Fibroblast of villous mesenchyme (primary cell): ENCODE measurements around the gene ZNF285. TPM values are rescaled to one million over a fixed set of nuclear protein-coding genes. Genes with fewer than 3 reads are reported as not detected.
A peak's percentile ranks its signal among the peaks of the same experiment; 100 is the strongest.
"Not testable (repeated sequence)": the region's sequence is repeated elsewhere in the genome, so short reads cannot be mapped to it uniquely, and the experiment has no call there.

ENCODE experiments used
- DNase-seq: peaks from one replicate; pipeline ENCODE4 v3.0.0-alpha.2; 2010; ENCODE audit warnings: low read depth
- H3K4me3 ChIP-seq: 2 replicates; pipeline ENCODE4 v1.5.1; 2011; ENCODE audit warnings: low read depth, mild to moderate bottlenecking, low read length
- total RNA-seq: library from RNA; depleted of rRNA; stranded (reverse); fragments of >200 nt; gene quantifications from 2 replicates; pipeline ENCODE4 v1.2.3, GENCODE V29; 2012
- TF ChIP-seq, protein P1 (sequence below): IDR thresholded peaks from 2 replicates; pipeline ENCODE4 v1.5.1; 2012; ENCODE audit warnings: low read depth, mild to moderate bottlenecking, low read length; ENCODE audit not compliant: insufficient read depth

The ZNF285 gene
- total RNA-seq: 1.6 and 3.9 TPM in 2 replicates

DNA sequence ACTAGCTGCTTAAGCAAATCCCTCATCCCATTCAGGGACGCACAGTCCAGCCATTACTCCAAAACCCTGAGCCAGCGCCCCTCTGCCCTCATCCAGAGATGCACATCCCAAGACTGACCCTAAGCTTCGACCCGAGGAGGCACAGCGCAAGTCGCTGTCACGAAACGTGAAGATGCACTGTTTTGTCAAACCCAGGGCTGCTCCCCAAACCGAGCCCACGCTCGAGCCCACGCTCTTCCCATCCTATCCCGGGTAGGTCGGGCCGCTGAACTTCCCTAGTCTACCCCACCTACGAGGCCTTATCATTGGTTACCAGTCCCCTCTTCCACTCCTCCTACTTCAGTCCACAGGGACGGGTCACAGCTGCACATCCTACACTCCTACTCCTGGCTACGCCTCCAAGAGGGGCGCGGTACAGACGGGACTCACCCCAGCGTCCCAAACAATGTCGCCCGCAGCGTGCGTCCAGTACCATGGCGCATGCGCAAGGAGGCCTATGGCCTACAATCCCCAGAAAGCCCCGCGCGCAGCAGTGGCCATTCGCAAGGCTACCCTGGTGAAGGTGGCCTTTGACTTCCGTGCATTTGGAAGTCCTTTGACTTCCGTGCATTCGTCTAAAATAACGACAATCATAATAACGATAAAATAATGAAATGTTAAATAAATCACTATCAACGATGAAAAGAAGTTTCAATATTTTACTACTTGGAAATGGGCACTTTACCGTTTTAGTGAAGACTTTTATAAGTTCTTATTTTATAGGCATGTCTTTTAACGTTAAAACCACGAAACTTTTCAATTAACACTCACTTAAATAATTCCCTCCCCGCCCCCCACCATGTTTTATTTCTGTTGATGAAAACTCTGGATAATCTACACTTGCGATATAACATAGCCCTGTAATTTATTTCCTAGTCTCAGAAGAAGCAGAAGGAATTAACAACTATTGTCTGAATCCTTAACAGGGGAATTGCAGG, at the start of gene ZNF285:
TSS of gene ZNF285 (minus strand) at position 470 of the 977 bp plus-strand sequence. CDS start 4,395 bp downstream, outside the sequence.
- peak within 1 kb of the TSS; percentile 63 for H3K4me3 ChIP-seq
- TF ChIP-seq, protein P1, sequence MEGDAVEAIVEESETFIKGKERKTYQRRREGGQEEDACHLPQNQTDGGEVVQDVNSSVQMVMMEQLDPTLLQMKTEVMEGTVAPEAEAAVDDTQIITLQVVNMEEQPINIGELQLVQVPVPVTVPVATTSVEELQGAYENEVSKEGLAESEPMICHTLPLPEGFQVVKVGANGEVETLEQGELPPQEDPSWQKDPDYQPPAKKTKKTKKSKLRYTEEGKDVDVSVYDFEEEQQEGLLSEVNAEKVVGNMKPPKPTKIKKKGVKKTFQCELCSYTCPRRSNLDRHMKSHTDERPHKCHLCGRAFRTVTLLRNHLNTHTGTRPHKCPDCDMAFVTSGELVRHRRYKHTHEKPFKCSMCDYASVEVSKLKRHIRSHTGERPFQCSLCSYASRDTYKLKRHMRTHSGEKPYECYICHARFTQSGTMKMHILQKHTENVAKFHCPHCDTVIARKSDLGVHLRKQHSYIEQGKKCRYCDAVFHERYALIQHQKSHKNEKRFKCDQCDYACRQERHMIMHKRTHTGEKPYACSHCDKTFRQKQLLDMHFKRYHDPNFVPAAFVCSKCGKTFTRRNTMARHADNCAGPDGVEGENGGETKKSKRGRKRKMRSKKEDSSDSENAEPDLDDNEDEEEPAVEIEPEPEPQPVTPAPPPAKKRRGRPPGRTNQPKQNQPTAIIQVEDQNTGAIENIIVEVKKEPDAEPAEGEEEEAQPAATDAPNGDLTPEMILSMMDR: no peak
- peak; percentile 97 for DNase-seq

DNA sequence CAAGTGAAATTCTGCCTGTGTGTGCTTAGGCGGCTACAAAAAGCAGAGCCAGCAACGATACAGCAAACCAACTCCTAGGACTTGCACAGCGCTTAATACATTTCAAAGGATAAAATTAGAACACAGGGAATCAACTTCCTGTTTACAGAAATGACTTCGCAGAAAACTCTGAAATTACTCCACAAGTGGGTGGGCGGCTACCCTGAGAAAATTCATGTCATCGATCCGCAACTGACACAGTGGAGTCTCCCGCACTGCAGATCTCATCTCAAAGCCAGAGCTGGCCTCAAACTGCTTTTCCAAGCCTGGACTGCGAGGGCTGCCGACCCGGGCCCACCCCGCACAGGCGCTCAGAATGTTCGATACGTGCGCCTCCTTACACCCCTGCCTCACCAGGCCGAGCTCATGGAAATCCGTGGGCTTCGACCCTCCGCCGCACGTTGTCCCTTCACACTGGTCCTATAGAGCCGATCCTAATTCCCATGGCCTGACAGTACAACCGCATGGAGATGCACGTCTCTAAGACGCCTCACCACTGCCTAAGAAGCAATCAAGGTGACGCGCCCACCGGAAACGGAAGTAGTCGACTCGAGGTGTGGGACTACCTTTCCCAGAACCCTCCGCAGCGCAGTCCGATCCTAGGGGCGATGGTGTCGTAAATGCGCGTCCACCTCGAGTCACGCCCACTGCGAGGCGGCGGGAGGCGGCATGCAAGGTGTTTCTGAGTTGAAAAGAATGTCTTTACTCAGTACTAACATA, 46.7 kb upstream of the ZNF285 start, which contains the start of gene ZNF229:
TSS of gene ZNF229 (minus strand) at position 557 of the 759 bp plus-strand sequence. CDS start 5,625 bp downstream, outside the sequence.
- TF ChIP-seq, protein P1: no peak
- DNase-seq: peak; percentile 96
- peak within 1 kb of the TSS; percentile 96 for H3K4me3 ChIP-seq

DNA sequence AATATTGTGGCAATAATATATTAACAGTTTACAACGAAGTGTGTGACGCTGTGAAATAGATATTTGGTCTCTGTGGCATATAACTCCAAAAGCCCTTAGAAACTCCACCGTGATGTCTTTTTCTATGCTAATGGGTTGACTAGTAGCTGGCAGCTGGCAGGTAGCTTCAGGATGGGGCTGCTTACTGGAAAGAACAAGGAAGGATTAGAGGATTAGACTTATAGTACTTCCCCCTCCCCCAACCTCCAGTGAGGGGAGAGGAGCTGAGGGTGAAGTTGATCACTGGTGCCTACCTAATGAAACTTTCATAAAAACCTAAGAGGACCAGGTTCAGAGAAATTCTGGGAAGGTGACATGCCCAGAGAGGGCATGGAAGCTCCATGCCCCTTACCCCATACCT, 37.0 kb upstream of the ZNF285 start:
- TF ChIP-seq, protein P1: no peak
- no peak overlapping the region for H3K4me3 ChIP-seq
- DNase-seq: no peak

DNA sequence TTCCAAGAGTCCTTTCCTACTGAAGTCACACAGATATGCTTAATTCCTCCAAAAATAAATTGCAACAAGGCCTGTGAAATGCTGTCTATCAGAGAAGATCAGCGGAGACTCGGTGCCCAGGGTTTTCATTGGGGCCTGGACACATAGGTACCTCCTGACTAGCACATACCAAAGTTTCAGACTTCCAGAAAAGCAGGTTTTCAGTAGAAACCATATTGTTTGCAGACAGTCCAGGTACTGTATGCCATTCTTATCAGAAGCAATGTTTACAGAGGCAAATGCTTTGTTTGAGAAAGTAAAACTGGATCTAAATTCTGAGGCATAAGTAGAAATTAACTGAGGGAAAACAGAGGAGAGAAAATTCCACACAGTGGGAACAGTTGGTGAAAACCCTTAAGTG, 34.0 kb upstream of the ZNF285 start:
- TF ChIP-seq, protein P1: no peak
- no peak overlapping the region for H3K4me3 ChIP-seq

DNA sequence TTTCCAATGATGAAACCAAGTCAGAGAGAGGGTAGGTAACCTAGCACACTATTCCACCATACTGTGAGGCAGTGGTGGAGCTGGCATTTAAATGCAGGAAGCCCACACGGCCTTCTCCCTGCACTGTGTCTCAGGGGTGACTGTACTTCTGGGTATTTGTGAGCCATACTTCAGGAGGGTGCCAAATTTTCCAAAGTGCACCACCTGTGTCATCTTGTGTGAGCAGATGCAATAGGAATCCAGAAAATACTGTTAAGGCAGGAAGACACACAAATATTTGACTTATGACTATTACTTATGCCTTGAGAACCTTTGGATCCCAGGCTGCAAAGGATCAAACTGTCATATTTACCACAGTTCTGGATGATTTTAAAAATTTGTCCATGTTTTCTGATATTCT, 29.5 kb upstream of the ZNF285 start:
- no peak for DNase-seq
- TF ChIP-seq, protein P1: no peak
- no peak overlapping the region for H3K4me3 ChIP-seq

More for the DNA sequence above, 34.0 kb upstream of the ZNF285 start:
- DNase-seq: no peak

DNA sequence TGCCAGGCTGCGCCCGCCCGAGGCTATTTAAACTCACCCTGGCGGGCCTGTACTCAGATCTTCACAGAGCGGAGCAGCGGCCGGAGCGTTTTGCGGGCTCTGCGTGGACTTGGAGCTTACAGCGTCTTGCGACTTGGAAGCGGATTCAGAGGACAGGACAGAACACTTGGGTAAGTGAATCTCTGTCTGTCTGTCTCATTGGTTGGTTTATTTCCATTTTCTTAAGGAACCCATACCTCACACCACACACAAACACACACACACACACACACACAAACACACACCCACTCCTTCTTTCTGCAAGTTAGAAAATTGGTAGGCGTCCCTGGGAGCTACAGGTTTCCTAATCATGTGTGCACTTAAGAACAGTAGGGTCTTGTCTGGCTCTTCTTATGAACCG, 14.1 kb upstream of the ZNF285 start:
- not testable (repeated sequence) for H3K4me3 ChIP-seq, DNase-seq

DNA sequence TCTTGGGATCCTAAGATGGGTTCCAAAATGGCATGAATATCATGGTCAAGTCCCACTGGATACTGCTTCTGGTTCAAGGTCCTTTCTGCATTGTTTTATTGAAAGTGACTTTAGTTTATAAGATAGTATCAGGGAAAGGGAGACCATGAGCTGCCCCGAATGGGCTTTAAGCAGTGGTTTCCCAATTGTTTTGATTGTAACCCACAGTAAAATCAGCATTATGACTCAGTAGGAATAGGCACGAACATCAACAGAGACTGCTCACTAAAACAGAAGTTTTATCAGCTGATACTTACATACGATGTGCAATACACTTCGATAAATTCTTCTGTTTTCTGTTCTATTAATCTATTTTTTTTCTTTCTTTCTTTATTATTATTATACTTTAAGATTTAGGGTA, 12.1 kb downstream of the ZNF285 start:
- not testable (repeated sequence) for DNase-seq, H3K4me3 ChIP-seq
